Gastroesophageal sphincter (tissue), 3 donors: ENCODE data around the gene ARHGAP22.

Experiments used
- CTCF ChIP-seq, 4 experiments: fragments of 200-600 bp in 2 of 4; fragments of 450-650 bp in 2 of 4; sonication (generic) in 1 of 4; IDR thresholded peaks; one replicate each; pipeline ENCODE4 v1.5.1; 2017 to 2019; ENCODE audit warnings: antibody characterized with exemption in 4 of 4, mild to moderate bottlenecking in 2 of 4, moderate library complexity in 2 of 4
- POLR2A ChIP-seq, 2 donors: fragments of 450-650 bp; IDR thresholded peaks; one replicate each; pipeline ENCODE4 v1.6.1; 2017; ENCODE audit warnings: antibody characterized with exemption in 2 of 2, mild to moderate bottlenecking in 2 of 2, moderate library complexity in 1 of 2
- POLR2AphosphoS5 ChIP-seq: sonication (generic); formaldehyde crosslinking; IDR thresholded peaks from one replicate; pipeline ENCODE4 v1.6.1; 2017; ENCODE audit warnings: antibody characterized with exemption

GRCh38 chr10:48533540-48533939 is 71.3 kb downstream of the ARHGAP22 start:
- TF ChIP-seq POLR2A (IDR thresholded peaks at IDR 0.05) = no peak
- TF ChIP-seq CTCF (IDR thresholded peaks at IDR 0.05) = no peak
- TF ChIP-seq POLR2AphosphoS5 = no peak
